Liver (tissue), 9 donors: ENCODE measurements around the gene ETS2. TPM values are rescaled to one million over a fixed set of nuclear protein-coding genes. Genes with fewer than 3 reads are reported as not detected.

ENCODE experiments used
- DNase-seq: peaks from one replicate; pipeline ENCODE4 v3.0.0-alpha.2; 2017; ENCODE audit warnings: low spot score
- H3K27ac ChIP-seq, 2 donors: one replicate each; pipeline ENCODE4 v1.7.0; 2013; ENCODE audit warnings: inconsistent platforms in 2 of 2, low read length in 2 of 2, control low read depth in 1 of 2, low read depth in 1 of 2, mild to moderate bottlenecking in 1 of 2
- H3K27me3 ChIP-seq, 4 donors: one replicate each; pipeline versions ENCODE4 v1.6.1 to v1.7.0; 2013; ENCODE audit warnings: low read length in 3 of 4, inconsistent platforms in 1 of 4, mild to moderate bottlenecking in 1 of 4, moderate library complexity in 1 of 4; ENCODE audit not compliant: control insufficient read depth in 4 of 4, insufficient read depth in 4 of 4
- H3K36me3 ChIP-seq, 4 donors: one replicate each; pipeline versions ENCODE4 v1.6.1 to v1.7.0; 2013; ENCODE audit warnings: low read length in 3 of 4, mild to moderate bottlenecking in 3 of 4, low read depth in 1 of 4, moderate library complexity in 1 of 4; ENCODE audit not compliant: control insufficient read depth in 4 of 4, insufficient read depth in 3 of 4
- H3K4me1 ChIP-seq, 4 donors: one replicate each; pipeline versions ENCODE4 v1.6.1 to v1.7.0; 2013; ENCODE audit warnings: low read length in 3 of 4, mild to moderate bottlenecking in 3 of 4, moderate library complexity in 1 of 4; ENCODE audit not compliant: control insufficient read depth in 4 of 4, insufficient read depth in 4 of 4
- H3K4me3 ChIP-seq, 3 donors: one replicate each; pipeline versions ENCODE4 v1.6.1 to v1.7.0; 2013; ENCODE audit warnings: low read length in 3 of 3, control low read depth in 1 of 3, low read depth in 1 of 3, mild to moderate bottlenecking in 1 of 3
- H3K9ac ChIP-seq, 2 donors: one replicate each; pipeline ENCODE4 v1.7.0; 2013; ENCODE audit warnings: low read length in 2 of 2, mild to moderate bottlenecking in 2 of 2, moderate library complexity in 2 of 2, control low read depth in 1 of 2, low read depth in 1 of 2
- H3K9me3 ChIP-seq, 4 donors: one replicate each; pipeline versions ENCODE4 v1.6.1 to v1.7.0; 2013; ENCODE audit warnings: low read length in 3 of 4; ENCODE audit not compliant: control insufficient read depth in 4 of 4
- CTCF ChIP-seq: fragments of 150-350 bp; IDR thresholded peaks from 2 replicates; pipeline ENCODE4 v1.5.1; 2017; ENCODE audit warnings: improper control_type of control experiment, low read depth, low read length; ENCODE audit not compliant: missing input control
- EGR1 ChIP-seq, 2 donors: IDR thresholded peaks; 2 replicates each; pipeline ENCODE4 v1.6.1; 2016 to 2018; ENCODE audit warnings: antibody characterized with exemption in 2 of 2, low read depth in 2 of 2
- FOXA1 ChIP-seq: IDR thresholded peaks from 2 replicates; pipeline ENCODE4 v1.6.1; 2016; ENCODE audit warnings: antibody characterized with exemption
- FOXA2 ChIP-seq: IDR thresholded peaks from 2 replicates; pipeline ENCODE4 v1.6.1; 2016; ENCODE audit warnings: antibody characterized with exemption
- HNF4A ChIP-seq, 2 donors: conservative IDR thresholded peaks; 2 replicates each; pipeline ENCODE4 v1.6.1; 2016; ENCODE audit warnings: antibody characterized with exemption in 2 of 2, mild to moderate bottlenecking in 2 of 2
- JUND ChIP-seq, 2 donors: IDR thresholded peaks; 2 replicates each; pipeline ENCODE4 v1.6.1; 2016; ENCODE audit warnings: antibody characterized with exemption in 2 of 2
- MAX ChIP-seq: IDR thresholded peaks from 2 replicates; pipeline ENCODE4 v1.6.1; 2016; ENCODE audit warnings: antibody characterized with exemption
- NR2F2 ChIP-seq: IDR thresholded peaks from 2 replicates; pipeline ENCODE4 v1.6.1; 2016; ENCODE audit warnings: antibody characterized with exemption
- RAD21 ChIP-seq, 2 donors: IDR thresholded peaks; 2 replicates each; pipeline ENCODE4 v1.6.1; 2016; ENCODE audit warnings: antibody characterized with exemption in 2 of 2, mild to moderate bottlenecking in 2 of 2
- REST ChIP-seq: IDR thresholded peaks from 2 replicates; pipeline ENCODE4 v1.6.1; 2016; ENCODE audit warnings: antibody characterized with exemption, mild to moderate bottlenecking
- RXRA ChIP-seq, 2 donors: IDR thresholded peaks; 2 replicates each; pipeline ENCODE4 v1.6.1; 2017 to 2018; ENCODE audit warnings: antibody characterized with exemption in 2 of 2, mild to moderate bottlenecking in 1 of 2
- SP1 ChIP-seq: IDR thresholded peaks from 2 replicates; pipeline ENCODE4 v1.6.1; 2018; ENCODE audit warnings: antibody characterized with exemption, mild to moderate bottlenecking
- TAF1 ChIP-seq: conservative IDR thresholded peaks from 2 replicates; pipeline ENCODE4 v1.6.1; 2016; ENCODE audit warnings: antibody characterized with exemption, mild to moderate bottlenecking
- YY1 ChIP-seq: IDR thresholded peaks from 2 replicates; pipeline ENCODE4 v1.6.1; 2016; ENCODE audit warnings: antibody characterized with exemption, mild to moderate bottlenecking
- ZBTB33 ChIP-seq: IDR thresholded peaks from 2 replicates; pipeline ENCODE4 v1.6.1; 2016; ENCODE audit warnings: antibody characterized with exemption
- WGBS: extraction: QIAGEN DNeasy Blood & Tissue Kit; methylation state at CpG from one replicate; pipeline ENCODE4 v1.1.7; 2013; 5-methylcytosine and 5-hydroxymethylcytosine counted together
- polyA plus RNA-seq, 2 donors: library from polyadenylated mRNA; stranded (reverse) in 1 of 2; unstranded in 1 of 2; fragments of 200-250 nt in 1 of 2; fragments of >200 nt in 1 of 2; fragmentation: Nextera tagmentation in 1 of 2; extraction: Ambion mirVana in 1 of 2; gene quantifications; one replicate each; pipeline versions ENCODE4 v1.2.1 to v1.2.3, GENCODE V29; 2013 to 2015
- total RNA-seq, 2 donors: library from RNA; depleted of rRNA; stranded (reverse); fragments of >200 nt; gene quantifications; one replicate each; pipeline ENCODE4 v1.2.3, GENCODE V29; 2014
- donor health status: healthy.
- donor health status: healthy.
- donor health status: healthy.
- donor health status: healthy.
- donor health status: healthy.

ETS2 gene
- total and polyA plus RNA-seq, 4 donors = 20.2 to 90.7 (median 41.8) TPM

GRCh38 chr21:38760017-38760761 lies 45.5 kb upstream of the ETS2 start:
- no peaks in the 10 kb centered on the region for H3K27me3 ChIP-seq
- H3K9me3 ChIP-seq = no peaks in the 10 kb centered on the region
- DNase-seq = no peak
- 87% methylated on average over 14 of the region's 14 CpGs for WGBS
- no peaks in the 10 kb centered on the region for H3K36me3 ChIP-seq
- no peak overlapping the region for H3K27ac ChIP-seq
- no peak overlapping the region for H3K9ac ChIP-seq
- H3K4me3 ChIP-seq = no peak overlapping the region
- H3K4me1 ChIP-seq = peaks cover 0 to 2% (median 1%) of the 10 kb centered on the region in 4 donors
- TF ChIP-seq RAD21 (IDR thresholded peaks at IDR 0.05) (no peak), SP1 (no peak), MAX (no peak)

- H3K4me1 ChIP-seq = peaks cover 0 to 2% (median 0%) of the 10 kb centered on the region in 4 donors
- H3K9ac ChIP-seq = no peak overlapping the region
- H3K27ac ChIP-seq = no peak overlapping the region
- 70% methylated on average over 7 of the region's 7 CpGs for WGBS
- no peaks in the 10 kb centered on the region for H3K9me3 ChIP-seq
- DNase-seq = no peak
- no peaks in the 10 kb centered on the region for H3K27me3 ChIP-seq
- no peaks in the 10 kb centered on the region for H3K36me3 ChIP-seq
- TF ChIP-seq EGR1 (IDR thresholded peaks at IDR 0.05; ENCODE audit: low read depth in 2 of 2) (no peak), HNF4A (conservative IDR thresholded peaks at IDR 0.05) (no peak), TAF1 (no peak), NR2F2 (no peak), SP1 (no peak), FOXA1 (no peak), ZBTB33 (no peak), JUND (IDR thresholded peaks at IDR 0.05) (no peak), FOXA2 (no peak), REST (no peak), RXRA (IDR thresholded peaks at IDR 0.05) (no peak), YY1 (no peak), CTCF (no peak), MAX (no peak), RAD21 (IDR thresholded peaks at IDR 0.05) (no peak)
- H3K4me3 ChIP-seq = no peak overlapping the region
Measured at GRCh38 chr21:38760762-38761155, 45.0 kb upstream of the ETS2 start.
